OCI-LY7 (cell line): Measurements from ENCODE around the gene STK32C. TPM values are rescaled to one million over a fixed set of nuclear protein-coding genes. Genes with fewer than 3 reads are reported as not detected.

Source experiments
- BruUV-seq: library from RNA; stranded (reverse); fragments of 400-500 nt; replicated peaks from 2 replicates; lab custom pipeline; 2021; lab: Mats Ljungman, UMichigan
- CTCF ChIA-PET: fragments of 300-600 bp; sonication (Branson Sonifier 250); formaldehyde crosslinking; loops from one replicate; lab custom pipeline; 2022; ENCODE audit warnings: antibody characterized with exemption; ENCODE audit not compliant: unreplicated experiment; lab: Charles Lee
- POLR2A ChIA-PET: fragments of 300-600 bp; sonication (Branson Sonifier 250); formaldehyde crosslinking; loops from one replicate; lab custom pipeline; 2022; ENCODE audit warnings: antibody characterized with exemption; lab: Charles Lee
- DNase-seq: peaks from one replicate; pipeline ENCODE4 v3.0.0-alpha.2; 2015; ENCODE audit warnings: low spot score
- H2AFZ ChIP-seq: fragments of 200-600 bp; sonication (generic), shearing (Covaris generic); 2 replicates; pipeline ENCODE4 v1.6.1; 2014; ENCODE audit warnings: mild to moderate bottlenecking, antibody characterized with exemption, low read length, moderate library complexity
- H3K27ac ChIP-seq: fragments of 200-600 bp; sonication (generic); 2 replicates; pipeline ENCODE4 v1.5.1; 2014; ENCODE audit warnings: mixed run types, low read depth, mild to moderate bottlenecking, moderate library complexity, low read length, inconsistent platforms; ENCODE audit not compliant: poor library complexity, severe bottlenecking
- H3K36me3 ChIP-seq: fragments of 200-600 bp; sonication (generic); 2 replicates; pipeline ENCODE4 v1.6.1; 2014; ENCODE audit warnings: mild to moderate bottlenecking, antibody characterized with exemption, low read length, moderate library complexity, mixed read lengths; ENCODE audit not compliant: insufficient read depth
- H3K4me1 ChIP-seq: fragments of 200-600 bp; sonication (generic); 2 replicates; pipeline ENCODE4 v1.5.1; 2014; ENCODE audit warnings: mild to moderate bottlenecking, low read length; ENCODE audit not compliant: insufficient read depth, poor library complexity, severe bottlenecking
- H3K4me2 ChIP-seq: fragments of 200-600 bp; sonication (generic); 2 replicates; pipeline ENCODE4 v1.6.1; 2014; ENCODE audit warnings: mild to moderate bottlenecking, low read length
- H3K4me3 ChIP-seq: fragments of 200-600 bp; sonication (generic); 2 replicates; pipeline ENCODE4 v1.5.1; 2014; ENCODE audit warnings: mild to moderate bottlenecking, low read depth, low read length; ENCODE audit not compliant: poor library complexity, severe bottlenecking
- H3K79me2 ChIP-seq: fragments of 200-600 bp; sonication (generic); 2 replicates; pipeline ENCODE4 v1.6.1; 2016; ENCODE audit warnings: low read depth, mild to moderate bottlenecking, low read length, moderate library complexity, mixed read lengths; ENCODE audit not compliant: insufficient read depth
- H3K9me2 ChIP-seq: fragments of 200-600 bp; sonication (generic); 2 replicates; pipeline ENCODE4 v1.6.1; 2016; ENCODE audit warnings: mild to moderate bottlenecking, low read length, mixed read lengths; ENCODE audit not compliant: insufficient read depth
- H3K9me3 ChIP-seq: fragments of 200-600 bp; sonication (generic); 2 replicates; pipeline ENCODE4 v1.6.1; 2014; ENCODE audit warnings: mild to moderate bottlenecking, mixed run types, low read length, mixed read lengths
- H4K20me1 ChIP-seq: fragments of 200-600 bp; sonication (generic); 2 replicates; pipeline ENCODE4 v1.6.1; 2014; ENCODE audit warnings: mild to moderate bottlenecking, antibody characterized with exemption, low read length, moderate library complexity, mixed read lengths; ENCODE audit not compliant: insufficient read depth
- EZH2phosphoT487 ChIP-seq: fragments of 200-600 bp; sonication (generic); IDR thresholded peaks from 2 replicates; pipeline ENCODE4 v1.6.1; 2018; ENCODE audit warnings: low read depth, borderline replicate concordance, mild to moderate bottlenecking, mixed run types, antibody characterized with exemption, low read length, moderate library complexity, mixed read lengths
- intact Hi-C: fragments of 100-400 bp; cut with micrococcal nuclease; formaldehyde crosslinking; loops from one replicate; pipeline ENCODE4 v1.10.0; 2022; ENCODE audit not compliant: unreplicated experiment
- total RNA-seq, 2 experiments: library from RNA; depleted of rRNA in 1 of 2; stranded (reverse); fragments of >200 nt in 1 of 2; shearing (Covaris generic) in 1 of 2; gene quantifications; 2 replicates each; pipeline ENCODE4 v1.2.3, GENCODE V29; 2014 to 2022
- TF ChIP-seq, protein P1 (sequence below): fragments of 200-600 bp; sonication (generic); conservative IDR thresholded peaks from 2 replicates; pipeline ENCODE4 v1.5.1; 2014; ENCODE audit warnings: mild to moderate bottlenecking, antibody characterized with exemption, low read length, moderate library complexity, mixed read lengths

The STK32C gene
- total RNA-seq, 2 experiments from 2014 or later: 13.1 to 30.4 TPM

DNA sequence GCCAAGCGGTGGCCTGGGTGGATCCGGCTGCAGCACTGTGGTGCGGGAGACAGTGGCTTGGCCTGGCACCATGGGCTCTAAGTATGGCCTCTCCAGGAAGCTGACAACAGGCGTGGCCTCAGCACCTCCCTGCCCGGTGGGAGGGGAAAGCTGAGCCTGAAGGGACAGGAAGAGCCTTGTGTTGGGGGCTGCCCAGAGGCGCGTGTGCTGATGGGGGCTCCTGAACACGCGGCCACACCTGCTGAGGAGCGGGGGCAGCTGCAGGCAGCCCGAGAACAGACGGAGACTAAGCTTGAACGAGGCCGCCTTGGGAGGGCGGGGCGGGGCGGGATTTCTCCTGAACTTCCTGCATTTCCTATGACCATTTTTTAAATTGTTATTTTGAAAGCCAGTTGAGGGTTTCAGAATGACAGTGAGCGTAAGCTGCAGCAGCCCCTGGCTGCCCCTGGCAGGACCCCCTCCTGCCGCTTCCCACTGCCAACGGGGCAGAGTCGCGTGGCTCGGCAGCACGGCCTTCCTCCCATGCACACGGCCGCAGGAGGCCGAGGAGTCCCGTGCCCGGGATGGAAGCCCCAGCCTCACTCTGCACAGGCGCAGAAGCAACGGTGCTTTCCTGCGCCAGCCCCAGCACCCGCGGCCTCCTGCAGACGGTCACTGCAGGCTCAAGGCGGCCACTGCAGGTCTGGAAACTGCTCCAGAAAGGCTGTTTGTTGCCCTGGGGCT is 77.8 kb downstream of the STK32C start:
- ChIA-PET CTCF (no interaction called here), POLR2A (no interaction called here)
- Histone ChIP-seq H3K4me1 (no peaks in the 10 kb centered on the region), H3K36me3 (no peaks in the 10 kb centered on the region), H2AFZ (no peak overlapping the region), H3K27ac (no peak overlapping the region), H3K4me2 (no peak overlapping the region), H4K20me1 (no peaks in the 10 kb centered on the region), H3K79me2 (no peaks in the 10 kb centered on the region), H3K9me2 (no peaks in the 10 kb centered on the region), H3K4me3 (no peak overlapping the region), H3K9me3 (no peaks in the 10 kb centered on the region)
- no peak for DNase-seq
- TF ChIP-seq EZH2phosphoT487: no peak
- TF ChIP-seq, protein P1, sequence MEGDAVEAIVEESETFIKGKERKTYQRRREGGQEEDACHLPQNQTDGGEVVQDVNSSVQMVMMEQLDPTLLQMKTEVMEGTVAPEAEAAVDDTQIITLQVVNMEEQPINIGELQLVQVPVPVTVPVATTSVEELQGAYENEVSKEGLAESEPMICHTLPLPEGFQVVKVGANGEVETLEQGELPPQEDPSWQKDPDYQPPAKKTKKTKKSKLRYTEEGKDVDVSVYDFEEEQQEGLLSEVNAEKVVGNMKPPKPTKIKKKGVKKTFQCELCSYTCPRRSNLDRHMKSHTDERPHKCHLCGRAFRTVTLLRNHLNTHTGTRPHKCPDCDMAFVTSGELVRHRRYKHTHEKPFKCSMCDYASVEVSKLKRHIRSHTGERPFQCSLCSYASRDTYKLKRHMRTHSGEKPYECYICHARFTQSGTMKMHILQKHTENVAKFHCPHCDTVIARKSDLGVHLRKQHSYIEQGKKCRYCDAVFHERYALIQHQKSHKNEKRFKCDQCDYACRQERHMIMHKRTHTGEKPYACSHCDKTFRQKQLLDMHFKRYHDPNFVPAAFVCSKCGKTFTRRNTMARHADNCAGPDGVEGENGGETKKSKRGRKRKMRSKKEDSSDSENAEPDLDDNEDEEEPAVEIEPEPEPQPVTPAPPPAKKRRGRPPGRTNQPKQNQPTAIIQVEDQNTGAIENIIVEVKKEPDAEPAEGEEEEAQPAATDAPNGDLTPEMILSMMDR: no peak
- intact Hi-C loops: loop anchor here (10.0 kb wide), 1 partner anchor 225 kb away; no protein-coding TSS in a partner anchor
- BruUV-seq: no TSS peak

DNA sequence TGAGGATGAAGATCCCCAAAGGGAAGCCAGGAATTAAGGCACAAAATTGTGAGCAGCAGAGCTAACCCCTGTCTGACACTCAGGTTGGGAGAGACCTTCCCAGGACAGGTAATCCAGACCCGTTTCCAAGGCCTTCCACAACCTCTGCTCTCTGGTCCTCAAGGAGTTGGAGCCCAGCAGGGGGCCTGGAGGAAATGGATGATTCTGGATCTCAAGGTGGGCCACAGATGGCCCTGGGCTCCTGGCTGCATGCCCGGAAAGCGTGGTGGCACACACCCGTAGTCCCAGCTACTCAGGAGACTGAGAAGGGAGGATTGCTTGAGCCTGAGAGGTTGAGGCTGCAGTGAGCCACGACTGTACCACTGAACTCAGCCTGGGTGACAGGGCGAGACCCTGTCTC is 78.7 kb downstream of the STK32C start:
- Histone ChIP-seq H3K4me1 (no peaks in the 10 kb centered on the region), H3K4me2 (no peak overlapping the region), H3K79me2 (no peaks in the 10 kb centered on the region), H2AFZ (no peak overlapping the region), H3K9me3 (no peaks in the 10 kb centered on the region), H4K20me1 (no peaks in the 10 kb centered on the region), H3K4me3 (no peak overlapping the region), H3K9me2 (no peaks in the 10 kb centered on the region), H3K36me3 (no peaks in the 10 kb centered on the region), H3K27ac (no peak overlapping the region)
- ChIA-PET POLR2A (no interaction called here), CTCF (no interaction called here)
- no peak for DNase-seq
- intact Hi-C loops: loop anchor here (10.0 kb wide), 1 partner anchor 226 kb away; no protein-coding TSS in a partner anchor
- no peak for TF ChIP-seq EZH2phosphoT487
- TF ChIP-seq, protein P1: no peak
- BruUV-seq: no TSS peak

DNA sequence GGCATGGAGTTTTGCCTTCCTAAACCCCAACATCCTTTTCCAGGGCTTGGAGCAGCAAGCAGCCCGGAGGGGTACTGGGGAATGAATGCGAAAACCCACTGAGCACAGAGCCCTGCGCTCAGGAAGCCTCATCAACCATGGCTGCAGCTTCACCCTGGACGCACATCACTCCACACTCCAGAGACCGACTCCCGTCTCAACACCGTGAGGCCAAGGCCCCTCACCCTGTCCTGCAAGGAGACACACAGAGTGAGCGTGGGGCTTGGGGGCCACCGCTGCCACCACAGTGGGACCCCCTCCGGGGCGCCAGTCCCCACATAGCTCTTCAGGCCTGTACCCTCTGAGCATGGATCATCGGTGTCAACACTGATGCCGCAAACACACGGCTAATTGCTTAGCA is 79.1 kb downstream of the STK32C start:
- TF ChIP-seq, protein P1: no peak
- no peak for TF ChIP-seq EZH2phosphoT487
- no peaks in the 10 kb centered on the region for H3K79me2 ChIP-seq
- no peaks in the 10 kb centered on the region for H3K9me3 ChIP-seq
- intact Hi-C loops: loop anchor here (10.0 kb wide), 1 partner anchor 226 kb away; no protein-coding TSS in a partner anchor
- H3K4me1 ChIP-seq: no peaks in the 10 kb centered on the region
- no peak overlapping the region for H3K4me3 ChIP-seq
- H4K20me1 ChIP-seq: no peaks in the 10 kb centered on the region
- H3K9me2 ChIP-seq: no peaks in the 10 kb centered on the region
- ChIA-PET POLR2A (no interaction called here), CTCF (no interaction called here)
- H3K4me2 ChIP-seq: no peak overlapping the region
- H3K36me3 ChIP-seq: no peaks in the 10 kb centered on the region
- no peak overlapping the region for H3K27ac ChIP-seq
- DNase-seq: no peak
- BruUV-seq: no TSS peak
- H2AFZ ChIP-seq: no peak overlapping the region
